ENCODE measurements around the gene MTFR1L. TPM values are rescaled to one million over a fixed set of nuclear protein-coding genes. Genes with fewer than 3 reads are reported as not detected.
A peak's percentile ranks its signal among the peaks of the same experiment; 100 is the strongest.

The MTFR1L gene
- 70.6 and 76.8 TPM in 2 replicates for total RNA-seq
- long read RNA-seq, transcript MTFR1L-204 (7 exons, 1,868 nt): minor isoform, 18 of 466 reads
- long read RNA-seq, transcript MTFR1L-202 (7 exons, 2,099 nt): minor isoform, 5 of 466 reads
- long read RNA-seq, transcript MTFR1L-210 (7 exons, 1,873 nt): minor isoform, 57 of 466 reads
- long read RNA-seq, transcript MTFR1L-203 (7 exons, 2,004 nt): major isoform, 292 of 466 reads
- long read RNA-seq, partial matches to known transcripts: 38 of 466 reads
- long read RNA-seq, other reads (novel, unspliced or antisense): 43 of 466 reads

DNA sequence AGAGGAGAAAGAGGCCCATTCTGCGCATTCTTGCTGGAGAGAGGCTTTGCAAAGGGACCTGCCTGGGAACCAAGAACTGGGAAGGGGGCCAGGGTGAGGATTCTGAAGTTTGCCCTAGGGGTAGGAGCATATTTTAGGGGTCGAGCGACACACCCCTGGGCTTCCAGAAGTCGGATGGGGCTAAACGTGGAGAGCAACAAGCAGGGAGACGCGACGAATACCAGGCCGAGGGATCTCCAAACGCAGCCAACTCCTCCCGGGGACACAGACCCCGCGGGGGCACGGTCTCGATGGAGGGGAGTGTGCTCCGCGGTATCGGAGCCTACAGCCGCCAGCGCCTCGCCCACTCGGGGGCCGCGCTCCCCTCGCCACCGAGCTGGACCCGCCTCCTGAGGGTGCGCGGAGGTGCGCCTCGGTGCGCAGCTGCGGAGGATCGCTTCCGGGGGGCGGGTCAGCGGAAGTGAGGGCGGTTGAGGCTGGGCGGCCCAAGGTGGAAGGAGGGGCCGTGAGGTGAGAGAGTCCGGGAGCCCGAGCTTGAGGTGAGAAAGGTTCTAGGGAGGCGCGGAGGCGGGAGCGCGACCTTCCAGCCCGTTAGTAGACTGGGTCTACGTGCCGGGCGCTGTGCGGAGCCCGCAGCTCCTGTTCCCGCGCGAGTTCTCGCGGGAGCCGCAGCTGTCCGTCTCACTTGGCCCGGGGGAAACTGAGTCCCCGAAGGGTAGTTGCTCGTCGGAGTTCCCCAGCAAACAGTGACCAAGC lies at the start of gene MTFR1L:
TSS of gene MTFR1L (plus strand) at position 464 of the 756 bp plus-strand sequence. CDS start 3,151 bp downstream, outside the sequence.
- peak within 1 kb of the TSS; percentile 95 for H3K27ac Mint-ChIP-seq (ENCODE audit: unreplicated experiment)
- TF ChIP-seq, protein P1, sequence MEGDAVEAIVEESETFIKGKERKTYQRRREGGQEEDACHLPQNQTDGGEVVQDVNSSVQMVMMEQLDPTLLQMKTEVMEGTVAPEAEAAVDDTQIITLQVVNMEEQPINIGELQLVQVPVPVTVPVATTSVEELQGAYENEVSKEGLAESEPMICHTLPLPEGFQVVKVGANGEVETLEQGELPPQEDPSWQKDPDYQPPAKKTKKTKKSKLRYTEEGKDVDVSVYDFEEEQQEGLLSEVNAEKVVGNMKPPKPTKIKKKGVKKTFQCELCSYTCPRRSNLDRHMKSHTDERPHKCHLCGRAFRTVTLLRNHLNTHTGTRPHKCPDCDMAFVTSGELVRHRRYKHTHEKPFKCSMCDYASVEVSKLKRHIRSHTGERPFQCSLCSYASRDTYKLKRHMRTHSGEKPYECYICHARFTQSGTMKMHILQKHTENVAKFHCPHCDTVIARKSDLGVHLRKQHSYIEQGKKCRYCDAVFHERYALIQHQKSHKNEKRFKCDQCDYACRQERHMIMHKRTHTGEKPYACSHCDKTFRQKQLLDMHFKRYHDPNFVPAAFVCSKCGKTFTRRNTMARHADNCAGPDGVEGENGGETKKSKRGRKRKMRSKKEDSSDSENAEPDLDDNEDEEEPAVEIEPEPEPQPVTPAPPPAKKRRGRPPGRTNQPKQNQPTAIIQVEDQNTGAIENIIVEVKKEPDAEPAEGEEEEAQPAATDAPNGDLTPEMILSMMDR (IDR thresholded peaks at IDR 0.05): no peak
- DNase-seq (ENCODE audit: extremely low spot score, unreplicated experiment): peak; percentile 92
- H3K4me3 Mint-ChIP-seq (ENCODE audit: unreplicated experiment): peak within 1 kb of the TSS; percentile 92
- no peaks in the 10 kb centered on the region for H3K9me3 Mint-ChIP-seq (ENCODE audit: unreplicated experiment)
- no peaks in the 10 kb centered on the region for H3K27me3 Mint-ChIP-seq (ENCODE audit: unreplicated experiment)
- peaks cover 34% of the 10 kb centered on the region for H3K4me1 Mint-ChIP-seq (ENCODE audit: unreplicated experiment)
- peaks cover 3% of the 10 kb centered on the region for H3K36me3 Mint-ChIP-seq (ENCODE audit: unreplicated experiment)

DNA sequence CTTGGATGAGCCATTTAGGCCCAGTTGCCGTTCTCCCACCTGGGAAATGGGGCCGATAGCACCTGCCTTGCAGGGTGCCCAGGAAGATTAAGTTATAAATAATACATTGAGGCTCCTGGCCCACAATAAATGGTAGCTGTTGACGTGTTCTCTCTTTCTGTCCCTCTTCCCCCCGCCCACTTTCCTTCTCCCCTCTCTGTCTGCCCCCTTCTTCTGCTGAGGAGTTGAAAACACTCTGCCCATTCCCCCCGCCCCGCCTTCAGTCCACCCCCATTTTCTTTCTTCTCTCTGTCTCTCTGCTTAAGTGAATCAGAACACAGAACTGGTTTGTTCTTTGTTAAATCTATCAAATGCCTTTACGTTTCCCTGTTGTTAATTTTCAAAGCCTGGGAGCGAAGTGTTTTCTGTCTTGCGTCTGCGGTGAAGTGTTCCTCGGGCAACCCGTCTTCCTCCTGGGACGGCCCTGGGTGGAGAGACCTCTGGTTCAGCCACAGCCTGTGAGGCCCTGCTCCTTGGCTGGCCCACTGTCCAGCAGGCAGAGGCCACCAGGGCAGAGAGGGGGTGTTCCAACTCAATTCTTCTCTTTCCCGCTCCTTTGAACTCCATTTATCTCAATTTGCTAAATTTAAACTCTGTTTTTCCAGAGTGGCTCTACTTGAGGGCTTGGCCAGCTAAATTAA lies 49.1 kb upstream of the MTFR1L start:
- H3K27ac Mint-ChIP-seq (ENCODE audit: unreplicated experiment): no peak overlapping the region
- no peak overlapping the region for H3K4me3 Mint-ChIP-seq (ENCODE audit: unreplicated experiment)
- H3K27me3 Mint-ChIP-seq (ENCODE audit: unreplicated experiment): no peaks in the 10 kb centered on the region
- peaks cover 40% of the 10 kb centered on the region for H3K36me3 Mint-ChIP-seq (ENCODE audit: unreplicated experiment)
- H3K4me1 Mint-ChIP-seq (ENCODE audit: unreplicated experiment): peaks cover 35% of the 10 kb centered on the region
- DNase-seq (ENCODE audit: extremely low spot score, unreplicated experiment): no peak
- no peaks in the 10 kb centered on the region for H3K9me3 Mint-ChIP-seq (ENCODE audit: unreplicated experiment)
- TF ChIP-seq, protein P1 (IDR thresholded peaks at IDR 0.05): no peak

DNA sequence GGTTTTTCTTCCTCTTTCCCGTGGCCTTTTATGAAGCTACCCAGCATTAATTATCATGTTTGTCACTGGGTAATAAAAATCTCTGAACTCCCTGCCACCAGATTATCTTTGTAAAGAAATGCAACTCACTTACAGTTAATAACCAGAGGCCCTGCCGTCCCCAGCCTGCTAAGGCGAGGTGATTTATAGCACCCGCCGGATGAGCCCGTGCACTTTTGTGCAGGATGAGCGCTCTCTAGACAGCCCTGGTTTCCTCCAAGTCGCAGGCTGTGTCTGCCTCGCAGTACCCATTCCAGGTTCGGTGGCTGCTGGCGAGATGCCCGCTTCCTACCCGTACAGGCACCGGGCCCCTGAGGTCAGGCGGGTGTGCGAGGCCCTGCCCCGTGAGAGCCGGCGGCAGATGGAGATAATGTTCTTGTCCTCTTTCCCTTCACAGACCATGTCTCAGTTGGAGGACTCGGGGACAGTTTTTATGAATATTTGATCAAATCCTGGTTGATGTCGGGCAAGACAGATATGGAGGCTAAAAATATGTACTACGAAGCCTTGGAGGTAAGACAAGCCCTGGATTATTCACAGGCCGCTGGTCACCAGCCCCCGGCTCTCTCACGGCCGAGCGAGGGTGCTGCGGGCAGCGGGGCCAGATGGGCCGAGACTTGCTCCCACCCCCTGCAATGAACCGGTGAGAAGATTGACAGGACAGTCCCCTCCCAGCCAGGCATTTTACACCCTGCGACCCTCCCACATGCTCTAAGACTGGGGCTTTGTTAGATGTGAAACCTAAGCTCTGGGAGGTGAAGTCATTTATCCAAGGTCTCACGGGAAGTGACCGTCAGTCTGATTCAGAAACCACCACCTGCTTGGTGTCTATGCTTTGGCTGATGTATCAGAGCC lies 48.3 kb upstream of the MTFR1L start:
- H3K27me3 Mint-ChIP-seq (ENCODE audit: unreplicated experiment): no peaks in the 10 kb centered on the region
- H3K4me1 Mint-ChIP-seq (ENCODE audit: unreplicated experiment): peaks cover 27% of the 10 kb centered on the region
- TF ChIP-seq, protein P1 (IDR thresholded peaks at IDR 0.05): no peak
- H3K4me3 Mint-ChIP-seq (ENCODE audit: unreplicated experiment): no peak overlapping the region
- H3K9me3 Mint-ChIP-seq (ENCODE audit: unreplicated experiment): no peaks in the 10 kb centered on the region
- peaks cover 40% of the 10 kb centered on the region for H3K36me3 Mint-ChIP-seq (ENCODE audit: unreplicated experiment)
- no peak overlapping the region for H3K27ac Mint-ChIP-seq (ENCODE audit: unreplicated experiment)
- no peak for DNase-seq (ENCODE audit: extremely low spot score, unreplicated experiment)

DNA sequence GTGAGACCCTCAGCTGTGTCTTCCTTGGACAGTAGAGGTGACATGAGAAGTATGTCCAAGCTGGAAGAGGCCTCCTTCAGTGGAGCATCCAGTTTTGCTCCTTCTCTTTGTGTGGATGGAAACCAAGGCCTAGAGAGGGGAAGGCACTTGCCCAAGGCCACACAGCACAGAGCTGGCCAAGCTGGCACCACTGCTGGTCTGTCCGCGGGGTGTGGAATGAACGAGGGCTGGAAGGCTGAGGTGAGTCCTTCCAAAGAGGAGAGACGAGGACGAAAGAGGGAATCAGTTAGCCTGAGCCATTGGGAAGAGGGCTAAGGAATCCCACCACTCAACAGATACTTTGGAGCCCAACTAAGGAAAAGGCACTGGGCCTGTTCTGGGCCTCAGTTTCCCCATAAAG lies 47.6 kb upstream of the MTFR1L start:
- no peak overlapping the region for H3K27ac Mint-ChIP-seq (ENCODE audit: unreplicated experiment)
- no peak overlapping the region for H3K4me3 Mint-ChIP-seq (ENCODE audit: unreplicated experiment)
- peaks cover 27% of the 10 kb centered on the region for H3K4me1 Mint-ChIP-seq (ENCODE audit: unreplicated experiment)
- no peaks in the 10 kb centered on the region for H3K27me3 Mint-ChIP-seq (ENCODE audit: unreplicated experiment)
- H3K36me3 Mint-ChIP-seq (ENCODE audit: unreplicated experiment): peaks cover 40% of the 10 kb centered on the region
- no peak for DNase-seq (ENCODE audit: extremely low spot score, unreplicated experiment)
- TF ChIP-seq, protein P1 (IDR thresholded peaks at IDR 0.05): no peak
- no peaks in the 10 kb centered on the region for H3K9me3 Mint-ChIP-seq (ENCODE audit: unreplicated experiment)

Data from osteocyte (in vitro differentiated cells).